HG03280 (cell line): ENCODE measurements around the gene PSMA1.
"Not testable (repeated sequence)": the region's sequence is repeated elsewhere in the genome, so short reads cannot be mapped to it uniquely, and the experiment has no call there.

ENCODE experiments used
- ATAC-seq: cut with Tn5 transposase; IDR thresholded peaks from one replicate; pipeline ENCODE4 v1.9.1; 2021; ENCODE audit warnings: mild to moderate bottlenecking, moderate library complexity; ENCODE audit not compliant: unreplicated experiment

PSMA1 gene

GRCh38 chr11:14535166-14535565 lies 15.0 kb upstream of the PSMA1 start:
- ATAC-seq: not testable (repeated sequence)

DNA sequence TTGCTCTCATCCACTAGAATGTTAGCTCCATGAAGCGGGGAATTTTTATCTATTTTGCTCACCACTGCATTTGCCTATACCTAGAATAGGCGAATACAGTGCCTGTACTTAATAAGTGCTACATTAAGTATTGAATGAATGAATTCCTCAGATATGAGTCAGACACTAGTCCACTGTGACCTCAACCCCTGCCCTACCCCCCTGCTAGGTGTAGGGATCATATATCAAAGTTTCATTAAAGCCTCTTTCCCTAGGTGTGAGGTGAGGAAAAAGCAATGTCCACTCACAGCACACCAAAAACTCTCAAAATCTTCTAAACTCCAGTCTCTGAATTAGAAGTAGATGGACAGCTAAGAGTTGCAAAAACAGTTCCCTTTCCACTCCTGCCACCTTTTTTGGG lies 9.8 kb upstream of the PSMA1 start:
- no peak for ATAC-seq

DNA sequence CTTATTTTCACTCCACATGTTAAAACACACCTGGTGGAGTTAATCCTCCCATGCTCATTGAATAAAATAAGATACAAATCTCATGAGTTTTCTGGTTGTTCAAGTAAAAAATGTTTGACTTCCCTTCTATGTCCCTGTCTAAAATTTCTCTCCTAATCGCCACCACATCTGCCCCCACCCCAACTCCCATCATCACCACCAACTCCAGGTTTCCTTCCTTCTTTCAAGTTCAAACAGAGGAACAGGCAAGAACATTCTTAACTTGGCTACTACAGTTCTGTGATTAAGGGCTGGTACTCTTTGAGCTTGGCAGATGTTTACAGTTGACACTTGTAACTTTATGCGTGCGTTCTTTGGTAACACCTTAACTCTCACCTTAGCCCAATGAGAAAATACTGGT lies 9.1 kb upstream of the PSMA1 start:
- no peak for ATAC-seq

DNA sequence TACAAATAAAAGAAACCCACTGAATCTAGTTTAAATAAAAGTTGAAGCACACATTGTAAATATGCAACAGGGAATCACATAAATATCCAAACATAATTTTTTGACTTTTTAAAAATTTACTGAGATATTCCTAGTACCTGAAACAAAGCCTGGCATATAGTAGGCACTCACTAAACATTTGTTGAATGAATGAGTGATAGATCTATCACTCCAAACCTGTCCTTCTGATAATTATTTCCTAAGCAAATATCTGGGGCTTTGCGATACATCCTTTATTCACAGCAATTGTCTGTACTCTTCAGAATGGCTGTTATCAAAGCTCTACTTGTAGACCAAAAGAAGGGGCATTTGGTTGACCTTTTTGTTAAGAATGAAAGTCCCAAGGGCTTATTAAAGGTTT lies 2.6 kb upstream of the PSMA1 start:
- ATAC-seq: no peak

DNA sequence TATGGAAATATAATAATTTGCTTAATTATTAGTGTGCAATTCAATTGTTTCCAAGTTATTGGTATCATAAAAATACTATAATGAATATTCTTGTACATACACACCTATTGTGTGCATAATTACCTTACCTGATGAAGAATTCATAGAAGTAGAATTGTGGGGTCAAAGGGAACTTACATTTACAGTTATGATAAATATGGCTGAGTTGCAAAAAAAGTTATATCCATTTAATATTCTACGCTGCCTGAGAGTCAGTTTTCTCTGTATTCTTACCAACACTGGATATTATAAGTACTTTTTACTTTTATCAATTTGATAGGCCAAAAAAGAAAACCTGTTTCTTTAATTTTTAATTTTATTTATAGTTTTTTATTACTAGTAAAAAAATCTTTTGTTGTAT lies 2.1 kb upstream of the PSMA1 start:
- ATAC-seq: no peak

DNA sequence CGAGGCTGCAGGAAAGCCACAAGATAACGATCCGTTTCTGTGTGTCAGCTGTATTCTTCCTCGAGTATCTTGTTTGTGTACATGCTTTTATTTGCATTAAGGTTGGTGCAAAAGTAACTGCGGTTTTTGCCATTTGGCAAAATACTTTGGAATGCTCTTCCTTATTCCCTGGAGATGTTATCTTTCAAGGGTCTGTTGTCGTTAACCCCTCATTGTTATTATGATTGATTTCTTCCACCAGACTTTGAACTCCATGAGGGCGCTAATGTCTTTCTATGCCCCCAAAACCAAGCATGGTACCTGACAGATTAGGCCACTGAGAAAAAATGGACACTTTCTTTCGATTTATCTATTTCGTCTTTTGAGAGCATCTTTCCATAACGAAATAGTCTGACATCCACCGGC lies 563 bp upstream of the PSMA1 start:
- ATAC-seq: no peak

DNA sequence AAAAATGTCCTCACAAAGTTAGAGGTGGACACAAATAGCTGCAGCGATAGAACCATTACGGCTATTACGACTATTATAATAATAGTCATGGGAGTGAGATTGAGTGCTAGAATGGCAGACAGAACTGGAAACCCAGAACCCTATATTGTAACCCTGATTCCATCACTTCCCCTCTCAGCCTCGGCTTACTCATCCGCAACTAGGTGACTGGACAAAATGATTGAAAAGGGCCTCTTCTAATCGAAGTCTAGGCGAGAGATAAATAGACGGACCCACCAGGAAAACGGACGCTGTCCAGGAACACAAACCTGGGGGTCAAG lies 629 bp downstream of the PSMA1 start:
- ATAC-seq: peak; percentile 7

GRCh38 chr11:14518820-14519219 lies 1.4 kb downstream of the PSMA1 start:
- ATAC-seq: no peak

GRCh38 chr11:14513800-14514199 lies 6.4 kb downstream of the PSMA1 start:
- no peak for ATAC-seq

GRCh38 chr11:14506532-14506931 lies 13.7 kb downstream of the PSMA1 start:
- ATAC-seq: no peak

DNA sequence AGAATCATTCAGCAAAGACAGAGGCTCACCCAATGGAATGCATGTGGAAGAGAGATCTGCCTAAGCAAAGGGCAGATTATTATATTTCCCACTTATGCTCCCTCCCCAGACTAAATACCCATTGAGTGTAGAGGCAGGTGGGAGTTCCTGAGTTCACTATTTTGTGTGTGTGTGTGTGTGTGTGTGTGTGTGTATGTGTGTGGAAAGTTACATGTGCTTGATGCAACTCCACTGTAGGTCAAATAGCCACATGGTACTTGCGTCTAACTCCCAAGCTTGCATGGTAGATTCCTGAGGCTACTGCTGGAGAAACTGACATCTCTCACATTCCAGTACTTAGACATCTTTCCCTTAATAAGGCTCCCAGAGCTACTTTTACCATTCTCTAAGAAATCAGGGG lies 17.2 kb downstream of the PSMA1 start:
- no peak for ATAC-seq

DNA sequence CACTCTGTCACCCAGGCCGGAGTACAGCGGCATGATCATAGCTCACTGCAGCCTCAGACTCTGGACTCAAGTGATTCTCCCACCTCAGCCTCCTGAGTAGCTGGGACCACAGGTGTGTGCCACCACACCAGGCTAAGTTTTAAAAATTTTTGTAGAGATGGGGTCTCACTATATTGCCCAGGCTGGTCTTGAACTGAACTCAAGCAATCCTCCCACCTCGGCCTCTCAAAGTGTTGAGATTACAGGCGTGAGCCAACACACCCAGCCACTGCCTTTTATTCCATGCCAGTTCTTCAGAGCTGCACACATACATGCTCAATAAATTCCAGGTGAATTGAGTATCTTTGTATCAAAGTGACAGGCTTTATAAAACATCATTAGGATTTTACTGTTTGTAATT lies 18.1 kb downstream of the PSMA1 start:
- ATAC-seq: no peak

DNA sequence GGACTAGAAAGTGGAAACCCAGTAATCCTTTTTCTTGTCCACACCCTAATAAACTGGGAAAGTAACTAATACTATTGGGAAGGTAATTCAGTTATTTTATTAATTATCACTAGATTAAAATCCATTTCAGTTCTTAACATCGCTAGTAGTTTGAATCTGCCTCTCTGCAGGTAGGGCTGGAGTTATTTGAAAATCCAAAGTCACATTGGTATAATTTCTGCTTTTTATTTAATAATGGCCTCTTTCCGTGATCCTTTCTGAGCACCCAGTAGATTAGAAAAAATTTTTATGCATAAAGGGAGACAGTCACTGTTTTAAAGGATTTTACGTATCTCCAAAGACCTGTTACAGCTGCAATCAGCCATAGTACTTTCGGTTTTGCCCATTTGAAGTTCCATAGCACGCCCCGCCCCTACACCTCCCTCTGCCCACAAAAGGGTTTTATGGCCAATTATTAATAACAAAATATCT lies 20.0 kb downstream of the PSMA1 start:
- peak; percentile 56 for ATAC-seq

- peak; percentile 90 for ATAC-seq
These were observed 20.5 kb downstream of the PSMA1 start, which contains the start of gene COPB1 for GRCh38 chr11:14499560-14500180. TSS of gene COPB1 (minus strand) at chr11:14499811. CDS start at chr11:14498928, 883 bp downstream.

GRCh38 chr11:14499178-14499559 lies 21.0 kb downstream of the PSMA1 start:
- peak; percentile 8 for ATAC-seq

- no peak for ATAC-seq
These were observed 39.5 kb downstream of the PSMA1 start for GRCh38 chr11:14480716-14481115.

- ATAC-seq: no peak
These were observed 49.1 kb downstream of the PSMA1 start for GRCh38 chr11:14471127-14471526.

- ATAC-seq: no peak
These were observed 56.6 kb downstream of the PSMA1 start for GRCh38 chr11:14463623-14464022.

DNA sequence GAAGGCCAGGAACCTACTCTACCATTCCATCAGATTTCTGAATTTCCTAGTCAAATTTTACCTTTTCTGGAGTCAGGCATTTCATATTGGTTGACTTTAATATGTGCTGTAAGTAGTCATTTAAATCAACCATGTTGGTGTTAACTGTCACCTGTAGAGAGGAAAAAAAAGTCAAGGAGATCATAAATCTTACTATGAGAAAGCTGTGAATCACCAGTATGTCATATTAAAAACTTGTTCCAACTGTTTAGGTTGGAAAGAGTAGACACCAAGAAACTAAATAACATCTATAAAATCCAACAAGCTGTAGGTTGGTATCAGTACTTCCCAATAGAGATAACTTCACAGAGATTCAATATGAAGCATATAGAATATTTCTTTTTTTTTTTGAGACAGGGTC lies 60.0 kb downstream of the PSMA1 start:
- no peak for ATAC-seq

DNA sequence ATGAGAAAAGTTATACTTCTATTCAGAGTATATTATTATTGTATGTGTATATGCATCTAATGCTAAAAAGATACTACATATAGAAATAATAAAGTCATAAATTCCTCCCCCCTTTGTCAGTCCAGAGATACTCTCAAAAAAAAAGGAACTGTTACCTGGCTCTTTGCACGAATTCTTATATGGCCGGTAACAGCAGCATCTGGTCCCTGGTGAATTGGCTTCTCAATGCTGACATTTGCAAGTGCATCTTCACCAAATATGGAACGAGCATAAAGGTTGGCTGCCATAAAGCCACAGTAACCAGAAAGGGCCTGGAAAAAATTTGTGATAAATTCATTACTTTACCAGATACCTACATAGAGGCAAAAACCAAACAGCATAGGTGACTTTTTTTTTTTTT lies 61.8 kb downstream of the PSMA1 start:
- no peak for ATAC-seq

- no peak for ATAC-seq
These were observed 64.3 kb downstream of the PSMA1 start for GRCh38 chr11:14455648-14456430.
